Fibroblast of skin of left biceps (primary cell): Measurements from ENCODE around the gene RNF220.
"Not testable (repeated sequence)": the region's sequence is repeated elsewhere in the genome, so short reads cannot be mapped to it uniquely, and the experiment has no call there.

Experiments
- DNase-seq, 2 experiments: peaks; one replicate each; pipeline ENCODE4 v3.0.0-alpha.2; 2013; ENCODE audit warnings: low read depth in 2 of 2

Gene RNF220

GRCh38 chr1:44653107-44653964 is 248.3 kb downstream of the RNF220 start:
- no peak for DNase-seq

GRCh38 chr1:44654621-44655187 is 249.6 kb downstream of the RNF220 start:
- no peak for DNase-seq

- no peak for DNase-seq
These were observed 250.6 kb downstream of the RNF220 start for GRCh38 chr1:44655609-44656008.

- DNase-seq, result no peak
These were observed 254.5 kb downstream of the RNF220 start for GRCh38 chr1:44659566-44659965.

GRCh38 chr1:44660176-44660575 is 255.1 kb downstream of the RNF220 start:
- no peak for DNase-seq

GRCh38 chr1:44661781-44662682 is 257.0 kb downstream of the RNF220 start:
- DNase-seq, result no peak

- no peak for DNase-seq
These were observed 257.6 kb downstream of the RNF220 start for GRCh38 chr1:44662683-44663030.

- DNase-seq, result no peak
These were observed 258.4 kb downstream of the RNF220 start for GRCh38 chr1:44663417-44663816.

- DNase-seq, result no peak
These were observed 259.8 kb downstream of the RNF220 start for GRCh38 chr1:44664730-44665370.

GRCh38 chr1:44666719-44667118 is 261.7 kb downstream of the RNF220 start:
- not testable (repeated sequence) for DNase-seq

- no peak for DNase-seq
These were observed 265.9 kb downstream of the RNF220 start for GRCh38 chr1:44670751-44671640.

- DNase-seq, result no peak
These were observed 267.4 kb downstream of the RNF220 start for GRCh38 chr1:44672254-44672955.

- no peak for DNase-seq
These were observed 268.1 kb downstream of the RNF220 start for GRCh38 chr1:44672961-44673674.

- no peak for DNase-seq
These were observed 268.6 kb downstream of the RNF220 start for GRCh38 chr1:44673675-44674112.

- DNase-seq, result peak; percentile 96 to 97
These were observed 269.3 kb downstream of the RNF220 start, which contains the start of the genes ARMH1 and TMEM53 for GRCh38 chr1:44674113-44675000. Gene ARMH1, plus strand, starts transcription at chr1:44674714. Its CDS starts 14,984 bp downstream, at chr1:44689698. Gene TMEM53, minus strand, starts transcription at chr1:44674481. Its CDS starts 90 bp downstream, at chr1:44674391.

GRCh38 chr1:44675186-44675585 is 270.1 kb downstream of the RNF220 start:
- no peak for DNase-seq

GRCh38 chr1:44676484-44677200 is 271.6 kb downstream of the RNF220 start:
- peak in 1 of 2 experiments; percentile 23 for DNase-seq
